ENCODE data around the gene GBP3. TPM values are rescaled to one million over a fixed set of nuclear protein-coding genes. Genes with fewer than 3 reads are reported as not detected.

Gene GBP3
- total RNA-seq, 1 experiment from 2014 or later, result 1.2 TPM

DNA sequence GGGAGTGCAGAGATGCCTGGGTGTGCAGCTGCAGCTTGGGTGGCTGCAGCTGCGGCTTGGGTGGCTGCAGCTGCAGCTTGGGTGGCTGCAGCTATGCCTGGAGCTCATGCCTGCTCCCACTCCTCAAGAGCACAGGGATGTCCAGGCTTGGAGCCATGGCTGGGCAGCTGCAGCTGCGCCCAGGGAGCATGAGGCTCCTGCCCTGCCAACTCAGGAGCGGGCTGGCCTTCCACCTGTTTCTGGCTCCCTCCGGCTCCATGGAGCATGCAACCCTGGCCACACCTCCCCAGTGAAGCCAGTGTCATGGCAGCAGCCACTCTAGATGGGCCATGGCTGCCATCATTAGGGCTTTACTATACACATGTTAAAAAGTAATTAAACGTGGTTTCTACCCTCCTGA, 21.3 kb upstream of the GBP3 start:
- DNase-seq (ENCODE audit: low read depth, low spot score), result no peak
- ATAC-seq, result no peak
- no peak overlapping the region for H3K4me2 ChIP-seq (ENCODE audit: low read length)
- no peaks in the 10 kb centered on the region for H3K36me3 ChIP-seq (ENCODE audit: control insufficient read depth in 1 of 2, insufficient read depth in 2 of 2, low read length in 2 of 2)
- ChIA-PET POLR2A (no interaction called here), CTCF (no interaction called here), RAD21 (ENCODE audit: low non-redundant PET in 1 of 2, low total read pairs in 2 of 2, uncharacterized antibody in 2 of 2, unreplicated experiment in 2 of 2) (no interaction called here)
- H3K79me2 ChIP-seq (ENCODE audit: insufficient read depth, low read length), result no peaks in the 10 kb centered on the region
- no peak overlapping the region for H3K27ac ChIP-seq (ENCODE audit: low read depth, low read length)
- no peak overlapping the region for H2AFZ ChIP-seq (ENCODE audit: low read depth, low read length, poor library complexity, severe bottlenecking)
- no peaks in the 10 kb centered on the region for H3K9me2 ChIP-seq (ENCODE audit: insufficient read depth)
- H3K27me3 ChIP-seq (ENCODE audit: insufficient read depth, low read length), result no peaks in the 10 kb centered on the region
- intact Hi-C loops (cut with micrococcal nuclease), result no loop called here
- no peaks in the 10 kb centered on the region for H3K4me1 ChIP-seq (ENCODE audit: control insufficient read depth in 1 of 2, insufficient read depth in 2 of 2, low read length in 2 of 2)
- TF ChIP-seq RAD21 (IDR thresholded peaks at IDR 0.05; ENCODE audit: low read depth) (no peak), SP1 (IDR thresholded peaks at IDR 0.05; ENCODE audit: low read depth) (no peak), FOSL1 (IDR thresholded peaks at IDR 0.05; ENCODE audit: low read depth) (no peak), EZH2phosphoT487 (IDR thresholded peaks at IDR 0.05; ENCODE audit: borderline replicate concordance) (no peak), ZFX (IDR thresholded peaks at IDR 0.05) (no peak), TCF7L2 (IDR thresholded peaks at IDR 0.05; ENCODE audit: borderline replicate concordance, extremely low read depth, insufficient read depth, insufficient read length) (no peak), ELF1 (IDR thresholded peaks at IDR 0.05; ENCODE audit: borderline replicate concordance, low read depth) (no peak), EGR1 (IDR thresholded peaks at IDR 0.05; ENCODE audit: low read depth) (no peak), POLR2AphosphoS5 (IDR thresholded peaks at IDR 0.05; ENCODE audit: low read depth, low read length) (no peak), CBX3 (IDR thresholded peaks at IDR 0.05; ENCODE audit: low read depth) (no peak), SIN3A (IDR thresholded peaks at IDR 0.05; ENCODE audit: low read depth) (no peak), EZH2 (IDR thresholded peaks at IDR 0.05) (no peak)
- TF ChIP-seq, protein P1, sequence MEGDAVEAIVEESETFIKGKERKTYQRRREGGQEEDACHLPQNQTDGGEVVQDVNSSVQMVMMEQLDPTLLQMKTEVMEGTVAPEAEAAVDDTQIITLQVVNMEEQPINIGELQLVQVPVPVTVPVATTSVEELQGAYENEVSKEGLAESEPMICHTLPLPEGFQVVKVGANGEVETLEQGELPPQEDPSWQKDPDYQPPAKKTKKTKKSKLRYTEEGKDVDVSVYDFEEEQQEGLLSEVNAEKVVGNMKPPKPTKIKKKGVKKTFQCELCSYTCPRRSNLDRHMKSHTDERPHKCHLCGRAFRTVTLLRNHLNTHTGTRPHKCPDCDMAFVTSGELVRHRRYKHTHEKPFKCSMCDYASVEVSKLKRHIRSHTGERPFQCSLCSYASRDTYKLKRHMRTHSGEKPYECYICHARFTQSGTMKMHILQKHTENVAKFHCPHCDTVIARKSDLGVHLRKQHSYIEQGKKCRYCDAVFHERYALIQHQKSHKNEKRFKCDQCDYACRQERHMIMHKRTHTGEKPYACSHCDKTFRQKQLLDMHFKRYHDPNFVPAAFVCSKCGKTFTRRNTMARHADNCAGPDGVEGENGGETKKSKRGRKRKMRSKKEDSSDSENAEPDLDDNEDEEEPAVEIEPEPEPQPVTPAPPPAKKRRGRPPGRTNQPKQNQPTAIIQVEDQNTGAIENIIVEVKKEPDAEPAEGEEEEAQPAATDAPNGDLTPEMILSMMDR (IDR thresholded peaks at IDR 0.05 in 2 of 3, conservative IDR thresholded peaks at IDR 0.05 in 1 of 3; ENCODE audit: borderline replicate concordance in 1 of 3, insufficient read depth in 1 of 3, low read depth in 2 of 3, low read length in 2 of 3), result no peak
- TF ChIP-seq, protein P2, sequence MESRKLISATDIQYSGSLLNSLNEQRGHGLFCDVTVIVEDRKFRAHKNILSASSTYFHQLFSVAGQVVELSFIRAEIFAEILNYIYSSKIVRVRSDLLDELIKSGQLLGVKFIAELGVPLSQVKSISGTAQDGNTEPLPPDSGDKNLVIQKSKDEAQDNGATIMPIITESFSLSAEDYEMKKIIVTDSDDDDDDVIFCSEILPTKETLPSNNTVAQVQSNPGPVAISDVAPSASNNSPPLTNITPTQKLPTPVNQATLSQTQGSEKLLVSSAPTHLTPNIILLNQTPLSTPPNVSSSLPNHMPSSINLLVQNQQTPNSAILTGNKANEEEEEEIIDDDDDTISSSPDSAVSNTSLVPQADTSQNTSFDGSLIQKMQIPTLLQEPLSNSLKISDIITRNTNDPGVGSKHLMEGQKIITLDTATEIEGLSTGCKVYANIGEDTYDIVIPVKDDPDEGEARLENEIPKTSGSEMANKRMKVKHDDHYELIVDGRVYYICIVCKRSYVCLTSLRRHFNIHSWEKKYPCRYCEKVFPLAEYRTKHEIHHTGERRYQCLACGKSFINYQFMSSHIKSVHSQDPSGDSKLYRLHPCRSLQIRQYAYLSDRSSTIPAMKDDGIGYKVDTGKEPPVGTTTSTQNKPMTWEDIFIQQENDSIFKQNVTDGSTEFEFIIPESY (IDR thresholded peaks at IDR 0.05; ENCODE audit: extremely low read depth, insufficient replicate concordance, low read length), result no peak
- TF ChIP-seq, protein P3, sequence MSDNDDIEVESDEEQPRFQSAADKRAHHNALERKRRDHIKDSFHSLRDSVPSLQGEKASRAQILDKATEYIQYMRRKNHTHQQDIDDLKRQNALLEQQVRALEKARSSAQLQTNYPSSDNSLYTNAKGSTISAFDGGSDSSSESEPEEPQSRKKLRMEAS (IDR thresholded peaks at IDR 0.05), result no peak
- TF ChIP-seq, protein P4, sequence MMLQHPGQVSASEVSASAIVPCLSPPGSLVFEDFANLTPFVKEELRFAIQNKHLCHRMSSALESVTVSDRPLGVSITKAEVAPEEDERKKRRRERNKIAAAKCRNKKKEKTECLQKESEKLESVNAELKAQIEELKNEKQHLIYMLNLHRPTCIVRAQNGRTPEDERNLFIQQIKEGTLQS (IDR thresholded peaks at IDR 0.05), result no peak
- H3K9me3 ChIP-seq (ENCODE audit: control insufficient read depth in 1 of 2, insufficient read depth in 1 of 2, low read depth in 1 of 2, low read length in 2 of 2), result no peaks in the 10 kb centered on the region
- H4K20me1 ChIP-seq (ENCODE audit: insufficient read depth), result no peaks in the 10 kb centered on the region
- H3K4me3 ChIP-seq (replicated peaks in 1 of 2; ENCODE audit: low read depth in 1 of 2, low read length in 2 of 2), result no peak overlapping the region
- BruUV-seq (replicated peaks), result no TSS peak
- no peak overlapping the region for H3K9ac ChIP-seq (ENCODE audit: low read length)

Data from HCT116 (cell line).